ENCODE results near the gene ENOX2.

ENOX2 gene

GRCh38 chrX:130628516-130628915, 274.5 kb downstream of the ENOX2 start:
- Histone ChIP-seq H3K4me3 (ENCODE audit: insufficient read depth, low read depth, low read length) (no peak overlapping the region), H3K9me3 (ENCODE audit: control insufficient read depth, low read length) (no peaks in the 10 kb centered on the region), H3K36me3 (ENCODE audit: control insufficient read depth, insufficient read depth, low read length) (no peaks in the 10 kb centered on the region), H3K27me3 (ENCODE audit: control insufficient read depth, insufficient read depth, low read length, poor library complexity, severe bottlenecking) (no peaks in the 10 kb centered on the region), H3K27ac (ENCODE audit: insufficient read depth, low read depth, low read length, poor library complexity, severe bottlenecking) (peak overlapping the region; percentile 8), H3K4me1 (ENCODE audit: control insufficient read depth, insufficient read depth, low read length) (peaks cover 5% of the 10 kb centered on the region)
- WGBS, 2 experiments: 0 to 45% methylated on average over 1 of the region's 2 CpGs

GRCh38 chrX:130626521-130626920, 276.5 kb downstream of the ENOX2 start:
- Histone ChIP-seq H3K27ac (ENCODE audit: insufficient read depth, low read depth, low read length, poor library complexity, severe bottlenecking) (no peak overlapping the region), H3K4me3 (ENCODE audit: insufficient read depth, low read depth, low read length) (no peak overlapping the region), H3K9me3 (ENCODE audit: control insufficient read depth, low read length) (no peaks in the 10 kb centered on the region), H3K27me3 (ENCODE audit: control insufficient read depth, insufficient read depth, low read length, poor library complexity, severe bottlenecking) (no peaks in the 10 kb centered on the region), H3K36me3 (ENCODE audit: control insufficient read depth, insufficient read depth, low read length) (no peaks in the 10 kb centered on the region), H3K4me1 (ENCODE audit: control insufficient read depth, insufficient read depth, low read length) (peaks cover 5% of the 10 kb centered on the region)

- Histone ChIP-seq H3K36me3 (ENCODE audit: control insufficient read depth, insufficient read depth, low read length) (no peaks in the 10 kb centered on the region), H3K4me3 (ENCODE audit: insufficient read depth, low read depth, low read length) (no peak overlapping the region), H3K4me1 (ENCODE audit: control insufficient read depth, insufficient read depth, low read length) (peaks cover 5% of the 10 kb centered on the region), H3K27ac (ENCODE audit: insufficient read depth, low read depth, low read length, poor library complexity, severe bottlenecking) (no peak overlapping the region), H3K9me3 (ENCODE audit: control insufficient read depth, low read length) (no peaks in the 10 kb centered on the region), H3K27me3 (ENCODE audit: control insufficient read depth, insufficient read depth, low read length, poor library complexity, severe bottlenecking) (no peaks in the 10 kb centered on the region)
- WGBS, 2 experiments: 86 to 87% methylated on average over 6 of the region's 6 CpGs
These were observed 277.6 kb downstream of the ENOX2 start for GRCh38 chrX:130625386-130625785.

- H3K36me3 ChIP-seq (ENCODE audit: control insufficient read depth, insufficient read depth, low read length): no peaks in the 10 kb centered on the region
- H3K9me3 ChIP-seq (ENCODE audit: control insufficient read depth, low read length): no peaks in the 10 kb centered on the region
- H3K27ac ChIP-seq (ENCODE audit: insufficient read depth, low read depth, low read length, poor library complexity, severe bottlenecking): no peak overlapping the region
- H3K4me1 ChIP-seq (ENCODE audit: control insufficient read depth, insufficient read depth, low read length): peaks cover 5% of the 10 kb centered on the region
- WGBS, 2 experiments: 58 to 66% methylated on average over 3 of the region's 4 CpGs
- H3K4me3 ChIP-seq (ENCODE audit: insufficient read depth, low read depth, low read length): no peak overlapping the region
- no peaks in the 10 kb centered on the region for H3K27me3 ChIP-seq (ENCODE audit: control insufficient read depth, insufficient read depth, low read length, poor library complexity, severe bottlenecking)
These were observed 279.5 kb downstream of the ENOX2 start for GRCh38 chrX:130623518-130623917.

GRCh38 chrX:130615941-130616340, 287.1 kb downstream of the ENOX2 start:
- WGBS, 2 experiments: 94 to 100% methylated on average over 3 of the region's 3 CpGs
- Histone ChIP-seq H3K9me3 (ENCODE audit: control insufficient read depth, low read length) (no peaks in the 10 kb centered on the region), H3K4me3 (ENCODE audit: insufficient read depth, low read depth, low read length) (no peak overlapping the region), H3K4me1 (ENCODE audit: control insufficient read depth, insufficient read depth, low read length) (no peaks in the 10 kb centered on the region), H3K27ac (ENCODE audit: insufficient read depth, low read depth, low read length, poor library complexity, severe bottlenecking) (no peak overlapping the region), H3K36me3 (ENCODE audit: control insufficient read depth, insufficient read depth, low read length) (no peaks in the 10 kb centered on the region), H3K27me3 (ENCODE audit: control insufficient read depth, insufficient read depth, low read length, poor library complexity, severe bottlenecking) (no peaks in the 10 kb centered on the region)

GRCh38 chrX:130607431-130607830, 295.6 kb downstream of the ENOX2 start:
- Histone ChIP-seq H3K27ac (ENCODE audit: insufficient read depth, low read depth, low read length, poor library complexity, severe bottlenecking) (no peak overlapping the region), H3K4me3 (ENCODE audit: insufficient read depth, low read depth, low read length) (no peak overlapping the region), H3K4me1 (ENCODE audit: control insufficient read depth, insufficient read depth, low read length) (no peaks in the 10 kb centered on the region), H3K27me3 (ENCODE audit: control insufficient read depth, insufficient read depth, low read length, poor library complexity, severe bottlenecking) (no peaks in the 10 kb centered on the region), H3K36me3 (ENCODE audit: control insufficient read depth, insufficient read depth, low read length) (no peaks in the 10 kb centered on the region), H3K9me3 (ENCODE audit: control insufficient read depth, low read length) (no peaks in the 10 kb centered on the region)
- WGBS, 2 experiments: 83 to 93% methylated on average over 4 of the region's 4 CpGs

- WGBS, 2 experiments: 91 to 96% methylated on average over 2 to 4 of the region's 4 CpGs
- Histone ChIP-seq H3K27ac (ENCODE audit: insufficient read depth, low read depth, low read length, poor library complexity, severe bottlenecking) (no peak overlapping the region), H3K4me1 (ENCODE audit: control insufficient read depth, insufficient read depth, low read length) (no peaks in the 10 kb centered on the region), H3K4me3 (ENCODE audit: insufficient read depth, low read depth, low read length) (no peak overlapping the region), H3K9me3 (ENCODE audit: control insufficient read depth, low read length) (no peaks in the 10 kb centered on the region), H3K36me3 (ENCODE audit: control insufficient read depth, insufficient read depth, low read length) (no peaks in the 10 kb centered on the region), H3K27me3 (ENCODE audit: control insufficient read depth, insufficient read depth, low read length, poor library complexity, severe bottlenecking) (no peaks in the 10 kb centered on the region)
These were observed 296.6 kb downstream of the ENOX2 start for GRCh38 chrX:130606425-130606824.

GRCh38 chrX:130604882-130605281, 298.1 kb downstream of the ENOX2 start:
- H3K9me3 ChIP-seq (ENCODE audit: control insufficient read depth, low read length): no peaks in the 10 kb centered on the region
- 84 to 96% methylated on average over 2 to 3 of the region's 3 CpGs for WGBS, 2 experiments
- no peaks in the 10 kb centered on the region for H3K4me1 ChIP-seq (ENCODE audit: control insufficient read depth, insufficient read depth, low read length)
- H3K36me3 ChIP-seq (ENCODE audit: control insufficient read depth, insufficient read depth, low read length): no peaks in the 10 kb centered on the region
- H3K4me3 ChIP-seq (ENCODE audit: insufficient read depth, low read depth, low read length): no peak overlapping the region
- H3K27ac ChIP-seq (ENCODE audit: insufficient read depth, low read depth, low read length, poor library complexity, severe bottlenecking): no peak overlapping the region
- no peaks in the 10 kb centered on the region for H3K27me3 ChIP-seq (ENCODE audit: control insufficient read depth, insufficient read depth, low read length, poor library complexity, severe bottlenecking)

GRCh38 chrX:130594453-130594916, 308.5 kb downstream of the ENOX2 start:
- no peaks in the 10 kb centered on the region for H3K4me1 ChIP-seq (ENCODE audit: control insufficient read depth, insufficient read depth, low read length)
- WGBS, 2 experiments: 88 to 92% methylated on average over 8 to 9 of the region's 9 CpGs
- H3K36me3 ChIP-seq (ENCODE audit: control insufficient read depth, insufficient read depth, low read length): no peaks in the 10 kb centered on the region
- H3K27me3 ChIP-seq (ENCODE audit: control insufficient read depth, insufficient read depth, low read length, poor library complexity, severe bottlenecking): no peaks in the 10 kb centered on the region
- no peak overlapping the region for H3K4me3 ChIP-seq (ENCODE audit: insufficient read depth, low read depth, low read length)
- H3K27ac ChIP-seq (ENCODE audit: insufficient read depth, low read depth, low read length, poor library complexity, severe bottlenecking): no peak overlapping the region
- no peaks in the 10 kb centered on the region for H3K9me3 ChIP-seq (ENCODE audit: control insufficient read depth, low read length)

GRCh38 chrX:130593911-130594310, 309.1 kb downstream of the ENOX2 start:
- H3K27ac ChIP-seq (ENCODE audit: insufficient read depth, low read depth, low read length, poor library complexity, severe bottlenecking): no peak overlapping the region
- H3K9me3 ChIP-seq (ENCODE audit: control insufficient read depth, low read length): no peaks in the 10 kb centered on the region
- no peaks in the 10 kb centered on the region for H3K36me3 ChIP-seq (ENCODE audit: control insufficient read depth, insufficient read depth, low read length)
- no peaks in the 10 kb centered on the region for H3K27me3 ChIP-seq (ENCODE audit: control insufficient read depth, insufficient read depth, low read length, poor library complexity, severe bottlenecking)
- no peak overlapping the region for H3K4me3 ChIP-seq (ENCODE audit: insufficient read depth, low read depth, low read length)
- 89 to 95% methylated on average over 7 to 8 of the region's 9 CpGs for WGBS, 2 experiments
- no peaks in the 10 kb centered on the region for H3K4me1 ChIP-seq (ENCODE audit: control insufficient read depth, insufficient read depth, low read length)

GRCh38 chrX:130592204-130592603, 310.8 kb downstream of the ENOX2 start:
- no peak overlapping the region for H3K27ac ChIP-seq (ENCODE audit: insufficient read depth, low read depth, low read length, poor library complexity, severe bottlenecking)
- no peaks in the 10 kb centered on the region for H3K27me3 ChIP-seq (ENCODE audit: control insufficient read depth, insufficient read depth, low read length, poor library complexity, severe bottlenecking)
- WGBS, 2 experiments: 91% methylated on average over 1 of the region's 1 CpG; no CpG with 5 or more reads in 1 of the 2 experiments
- no peaks in the 10 kb centered on the region for H3K9me3 ChIP-seq (ENCODE audit: control insufficient read depth, low read length)
- no peaks in the 10 kb centered on the region for H3K4me1 ChIP-seq (ENCODE audit: control insufficient read depth, insufficient read depth, low read length)
- no peaks in the 10 kb centered on the region for H3K36me3 ChIP-seq (ENCODE audit: control insufficient read depth, insufficient read depth, low read length)
- no peak overlapping the region for H3K4me3 ChIP-seq (ENCODE audit: insufficient read depth, low read depth, low read length)

All from ectodermal cell (in vitro differentiated cells).